HepG2 (cell line): ENCODE results near the gene MOB4. TPM values are rescaled to one million over a fixed set of nuclear protein-coding genes. Genes with fewer than 3 reads are reported as not detected.

ENCODE experiments used
- ATF1 ChIP-seq: IDR thresholded peaks from 2 replicates; pipeline ENCODE4 v1.6.1; 2016; ENCODE audit warnings: mild to moderate bottlenecking, control low read depth
- ATF7 ChIP-seq, 2 experiments: fragments of 450-650 bp in 1 of 2; sonication (generic) in 1 of 2; formaldehyde crosslinking in 1 of 2; IDR thresholded peaks; 2 replicates each; pipeline versions ENCODE4 v1.4.0 to v1.6.1; 2016 to 2020; ENCODE audit warnings: antibody characterized with exemption in 1 of 2, mild to moderate bottlenecking in 1 of 2, missing genetic modification reagents in 1 of 2
- DBP ChIP-seq: sonication (generic); formaldehyde crosslinking; IDR thresholded peaks from 2 replicates; pipeline ENCODE4 v1.4.0; 2020; ENCODE audit warnings: missing genetic modification reagents; ENCODE audit errors: not compliant biosample characterization
- FOXC1 ChIP-seq: sonication (generic); formaldehyde crosslinking; IDR thresholded peaks from 2 replicates; pipeline ENCODE4 v1.8.0; 2022; ENCODE audit warnings: mild to moderate bottlenecking, missing genetic modification reagents, borderline replicate concordance
- HIVEP1 ChIP-seq: sonication (generic); formaldehyde crosslinking; IDR thresholded peaks from 2 replicates; pipeline ENCODE4 v1.4.0; 2020; ENCODE audit warnings: mild to moderate bottlenecking, missing genetic modification reagents
- IKZF5 ChIP-seq: IDR thresholded peaks from 2 replicates; pipeline ENCODE4 v1.6.1; 2018; ENCODE audit warnings: missing genetic modification reagents, mild to moderate bottlenecking, missing compliant biosample characterization
- MED8 ChIP-seq: sonication (generic); formaldehyde crosslinking; IDR thresholded peaks from 2 replicates; pipeline ENCODE4 v1.8.1; 2023; ENCODE audit warnings: mild to moderate bottlenecking, missing genetic modification reagents; ENCODE audit not compliant: insufficient replicate concordance
- NFE2 ChIP-seq: sonication (generic); formaldehyde crosslinking; IDR thresholded peaks from 2 replicates; pipeline ENCODE4 v1.4.0; 2020; ENCODE audit warnings: missing genetic modification reagents
- NR3C1 ChIP-seq: sonication (generic); formaldehyde crosslinking; IDR thresholded peaks from 2 replicates; pipeline ENCODE4 v1.4.0; 2020; ENCODE audit warnings: missing genetic modification reagents
- PITX1 ChIP-seq: sonication (generic); formaldehyde crosslinking; IDR thresholded peaks from 2 replicates; pipeline ENCODE4 v1.5.1; 2020; ENCODE audit warnings: mild to moderate bottlenecking, missing genetic modification reagents
- POLR2G ChIP-seq: fragments of 200-400 bp; formaldehyde crosslinking; IDR thresholded peaks from 2 replicates; pipeline ENCODE4 v1.6.1; 2018; ENCODE audit warnings: mild to moderate bottlenecking, low read depth, low read length, moderate library complexity
- PRDM10 ChIP-seq: sonication (generic); formaldehyde crosslinking; IDR thresholded peaks from 2 replicates; pipeline ENCODE4 v1.4.0; 2020; ENCODE audit warnings: low read depth, missing genetic modification reagents
- SRSF1 ChIP-seq: fragments of 200-400 bp; formaldehyde crosslinking; optimal IDR thresholded peaks from 2 replicates; pipeline ENCODE3; 2017; ENCODE audit warnings: mild to moderate bottlenecking, low read depth, low read length, moderate library complexity
- THYN1 ChIP-seq: sonication (generic); formaldehyde crosslinking; IDR thresholded peaks from 2 replicates; pipeline ENCODE4 v1.8.1; 2023; ENCODE audit warnings: low read depth, mild to moderate bottlenecking, moderate library complexity, missing genetic modification reagents, borderline replicate concordance
- ZBTB20 ChIP-seq: sonication (generic); formaldehyde crosslinking; IDR thresholded peaks from 2 replicates; pipeline ENCODE4 v1.8.1; 2023; ENCODE audit warnings: missing genetic modification reagents, low read depth, mild to moderate bottlenecking, borderline replicate concordance
- ZNF34 ChIP-seq: sonication (generic); formaldehyde crosslinking; IDR thresholded peaks from 2 replicates; pipeline ENCODE4 v1.4.0; 2020; ENCODE audit warnings: mild to moderate bottlenecking, missing genetic modification reagents, borderline replicate concordance
- ZNF512 ChIP-seq: sonication (generic); formaldehyde crosslinking; IDR thresholded peaks from 2 replicates; pipeline ENCODE4 v1.4.0; 2020; ENCODE audit warnings: mild to moderate bottlenecking, missing genetic modification reagents
- ZNF660 ChIP-seq: sonication (generic); formaldehyde crosslinking; IDR thresholded peaks from 2 replicates; pipeline ENCODE4 v1.5.1; 2020; ENCODE audit warnings: mild to moderate bottlenecking, low read depth, missing genetic modification reagents, borderline replicate concordance
- ZNF879 ChIP-seq: sonication (generic); formaldehyde crosslinking; IDR thresholded peaks from 2 replicates; pipeline ENCODE4 v1.8.1; 2023; ENCODE audit warnings: missing genetic modification reagents
- polyA plus RNA-seq, 8 experiments: library from polyadenylated mRNA; depleted of rRNA in 3 of 8; stranded (reverse) in 7 of 8; unstranded in 1 of 8; fragments of >200 nt; fragmentation: Illumina TruSeq in 4 of 8; extraction: Trizol in 4 of 8; gene quantifications; 2 replicates each; pipeline versions ENCODE4 v1.2.1 to v1.2.3, GENCODE V29; 2011 to 2016; ENCODE audit warnings: low read depth in 4 of 8, missing spikeins in 1 of 8, mixed read lengths in 1 of 8; ENCODE audit not compliant: insufficient read depth in 1 of 8
- total RNA-seq, 5 experiments: library from RNA; depleted of rRNA; stranded (reverse); fragments of >200 nt; fragmentation: Illumina TruSeq; extraction: Trizol; gene quantifications; 2 replicates each; pipeline ENCODE4 v1.2.3, GENCODE V29; 2016; ENCODE audit warnings: low read depth in 1 of 5
- TF ChIP-seq, protein P1 (sequence below): sonication (generic); formaldehyde crosslinking; IDR thresholded peaks from 2 replicates; pipeline ENCODE4 v1.5.1; 2020; ENCODE audit warnings: mild to moderate bottlenecking, missing genetic modification reagents

The MOB4 gene
- total and polyA plus RNA-seq, 2 of the 13 experiments (the other 11 are each of a cell fraction or from before 2014, with no cell fraction given): 35.7 to 38.6 TPM

- TF ChIP-seq PITX1: no peak; the same call in 1 of the 2 replicates
- TF ChIP-seq HIVEP1 (CRISPR knock-in tag): no peak
- TF ChIP-seq ATF1 (CRISPR knock-in tag): no peak
- TF ChIP-seq MED8 (CRISPR knock-in tag): no peak
- no peak for TF ChIP-seq ZBTB20 (CRISPR knock-in tag)
- TF ChIP-seq NR3C1 (CRISPR knock-in tag): no peak
- TF ChIP-seq THYN1 (CRISPR knock-in tag): no peak
- no peak for TF ChIP-seq IKZF5 (CRISPR knock-in tag)
- TF ChIP-seq FOXC1 (CRISPR knock-in tag): no peak
- no peak for TF ChIP-seq SRSF1
- no peak for TF ChIP-seq DBP
- no peak for TF ChIP-seq PRDM10 (CRISPR knock-in tag)
- no peak for TF ChIP-seq POLR2G
- TF ChIP-seq ZNF660 (CRISPR knock-in tag): no peak
- no peak for TF ChIP-seq ZNF512 (CRISPR knock-in tag)
- TF ChIP-seq NFE2: no peak
- no peak for TF ChIP-seq ZNF34 (CRISPR knock-in tag)
- 0 out of 2 replicates have a peak, but pooled peaks have one; percentile 8 for TF ChIP-seq ZNF879 (CRISPR knock-in tag)
- TF ChIP-seq ATF7 (IDR thresholded peaks at IDR 0.05): no peak
- 0 out of 2 replicates have a peak, but pooled peaks have one; percentile 6 for TF ChIP-seq ATF7 (CRISPR knock-in tag; IDR thresholded peaks at IDR 0.05)
- TF ChIP-seq, protein P1, sequence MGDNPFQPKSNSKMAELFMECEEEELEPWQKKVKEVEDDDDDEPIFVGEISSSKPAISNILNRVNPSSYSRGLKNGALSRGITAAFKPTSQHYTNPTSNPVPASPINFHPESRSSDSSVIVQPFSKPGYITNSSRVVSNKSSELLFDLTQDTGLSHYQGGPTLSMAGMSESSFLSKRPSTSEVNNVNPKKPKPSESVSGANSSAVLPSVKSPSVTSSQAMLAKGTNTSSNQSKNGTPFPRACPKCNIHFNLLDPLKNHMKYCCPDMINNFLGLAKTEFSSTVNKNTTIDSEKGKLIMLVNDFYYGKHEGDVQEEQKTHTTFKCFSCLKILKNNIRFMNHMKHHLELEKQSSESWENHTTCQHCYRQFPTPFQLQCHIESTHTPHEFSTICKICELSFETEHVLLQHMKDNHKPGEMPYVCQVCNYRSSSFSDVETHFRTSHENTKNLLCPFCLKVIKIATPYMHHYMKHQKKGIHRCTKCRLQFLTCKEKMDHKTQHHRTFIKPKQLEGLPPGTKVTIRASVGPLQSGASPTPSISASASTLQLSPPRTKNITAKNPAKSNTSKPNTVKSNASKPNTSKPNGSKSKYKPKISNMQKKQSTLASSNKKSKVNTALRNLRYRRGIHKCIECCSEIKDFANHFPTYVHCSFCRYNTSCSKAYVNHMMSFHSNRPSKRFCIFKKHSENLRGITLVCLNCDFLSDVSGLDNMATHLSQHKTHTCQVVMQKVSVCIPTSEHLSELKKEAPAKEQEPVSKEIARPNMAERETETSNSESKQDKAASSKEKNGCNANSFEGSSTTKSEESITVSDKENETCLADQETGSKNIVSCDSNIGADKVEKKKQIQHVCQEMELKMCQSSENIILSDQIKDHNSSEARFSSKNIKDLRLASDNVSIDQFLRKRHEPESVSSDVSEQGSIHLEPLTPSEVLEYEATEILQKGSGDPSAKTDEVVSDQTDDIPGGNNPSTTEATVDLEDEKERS: no peak
These were observed 511 bp downstream of the MOB4 start (continued) for GRCh38 chr2:197516393-197516761.
